ENCODE measurements around the gene SRSF8.
"Not testable (repeated sequence)": the region's sequence is repeated elsewhere in the genome, so short reads cannot be mapped to it uniquely, and the experiment has no call there.

SRSF8 gene

DNA sequence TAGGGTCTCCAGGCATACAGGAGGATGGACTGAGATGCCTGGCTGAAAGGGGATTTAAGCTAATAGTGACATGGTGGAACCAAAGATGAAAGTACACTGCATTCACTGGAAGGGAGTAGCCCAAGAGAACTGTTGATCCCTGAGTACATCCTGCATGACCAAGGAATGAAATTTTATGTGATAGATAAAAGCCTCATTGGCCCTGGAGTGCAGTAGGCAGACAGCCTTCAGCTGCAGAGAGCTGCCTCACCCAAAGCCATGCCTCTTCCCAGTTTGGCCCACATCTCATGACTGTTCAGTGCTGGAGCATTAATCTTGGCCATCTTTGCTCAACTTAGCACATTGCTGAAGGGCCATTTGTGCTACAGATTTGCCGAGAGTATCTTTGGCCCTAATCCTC is 33.7 kb upstream of the SRSF8 start:
- Histone ChIP-seq H2AFZ (ENCODE audit: low read depth) (no peak overlapping the region), H3K27ac (no peak overlapping the region), H3K9ac (no peak overlapping the region), H4K20me1 (ENCODE audit: insufficient read depth) (no peaks in the 10 kb centered on the region), H3K4me1 (ENCODE audit: low read depth, poor library complexity, severe bottlenecking) (no peaks in the 10 kb centered on the region), H3K79me2 (ENCODE audit: insufficient read depth, low read depth) (no peaks in the 10 kb centered on the region), H3K4me2 (no peak overlapping the region), H3K36me3 (ENCODE audit: insufficient read depth) (no peaks in the 10 kb centered on the region), H3K27me3 (ENCODE audit: insufficient read depth, low read depth) (no peaks in the 10 kb centered on the region), H3K4me3 (IDR thresholded peaks at IDR 0.05; ENCODE audit: insufficient read depth, low read depth, low read length) (no peak overlapping the region)
- TF ChIP-seq, protein P1, sequence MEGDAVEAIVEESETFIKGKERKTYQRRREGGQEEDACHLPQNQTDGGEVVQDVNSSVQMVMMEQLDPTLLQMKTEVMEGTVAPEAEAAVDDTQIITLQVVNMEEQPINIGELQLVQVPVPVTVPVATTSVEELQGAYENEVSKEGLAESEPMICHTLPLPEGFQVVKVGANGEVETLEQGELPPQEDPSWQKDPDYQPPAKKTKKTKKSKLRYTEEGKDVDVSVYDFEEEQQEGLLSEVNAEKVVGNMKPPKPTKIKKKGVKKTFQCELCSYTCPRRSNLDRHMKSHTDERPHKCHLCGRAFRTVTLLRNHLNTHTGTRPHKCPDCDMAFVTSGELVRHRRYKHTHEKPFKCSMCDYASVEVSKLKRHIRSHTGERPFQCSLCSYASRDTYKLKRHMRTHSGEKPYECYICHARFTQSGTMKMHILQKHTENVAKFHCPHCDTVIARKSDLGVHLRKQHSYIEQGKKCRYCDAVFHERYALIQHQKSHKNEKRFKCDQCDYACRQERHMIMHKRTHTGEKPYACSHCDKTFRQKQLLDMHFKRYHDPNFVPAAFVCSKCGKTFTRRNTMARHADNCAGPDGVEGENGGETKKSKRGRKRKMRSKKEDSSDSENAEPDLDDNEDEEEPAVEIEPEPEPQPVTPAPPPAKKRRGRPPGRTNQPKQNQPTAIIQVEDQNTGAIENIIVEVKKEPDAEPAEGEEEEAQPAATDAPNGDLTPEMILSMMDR (conservative IDR thresholded peaks at IDR 0.05; ENCODE audit: low read depth, low read length) = no peak

DNA sequence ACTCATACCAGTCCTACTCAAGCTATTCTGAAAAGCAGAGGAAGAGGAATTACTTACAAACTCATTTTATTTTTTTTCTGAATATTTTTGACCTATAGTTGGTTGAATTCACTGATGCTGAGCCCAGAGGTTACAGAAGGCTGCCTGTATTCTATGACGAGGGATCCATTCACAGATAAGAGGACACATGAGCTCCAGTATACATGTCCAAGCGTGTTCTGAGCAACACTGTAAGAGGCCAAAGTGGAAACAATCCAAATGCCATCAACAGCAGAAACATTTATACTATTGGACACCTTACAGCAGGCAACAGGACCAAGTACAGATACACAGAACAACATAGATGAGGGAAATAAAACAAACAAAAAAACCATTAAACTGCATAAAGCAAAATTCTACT is 31.4 kb upstream of the SRSF8 start:
- no peak overlapping the region for H3K4me2 ChIP-seq
- no peak overlapping the region for H3K4me3 ChIP-seq (IDR thresholded peaks at IDR 0.05; ENCODE audit: insufficient read depth, low read depth, low read length)
- TF ChIP-seq, protein P1 (conservative IDR thresholded peaks at IDR 0.05; ENCODE audit: low read depth, low read length) = no peak
- no peaks in the 10 kb centered on the region for H3K4me1 ChIP-seq (ENCODE audit: low read depth, poor library complexity, severe bottlenecking)
- no peak overlapping the region for H3K27ac ChIP-seq
- H2AFZ ChIP-seq (ENCODE audit: low read depth) = no peak overlapping the region
- H3K36me3 ChIP-seq (ENCODE audit: insufficient read depth) = no peaks in the 10 kb centered on the region
- H3K27me3 ChIP-seq (ENCODE audit: insufficient read depth, low read depth) = no peaks in the 10 kb centered on the region
- H3K9ac ChIP-seq = no peak overlapping the region
- H3K79me2 ChIP-seq (ENCODE audit: insufficient read depth, low read depth) = no peaks in the 10 kb centered on the region
- H4K20me1 ChIP-seq (ENCODE audit: insufficient read depth) = no peaks in the 10 kb centered on the region

DNA sequence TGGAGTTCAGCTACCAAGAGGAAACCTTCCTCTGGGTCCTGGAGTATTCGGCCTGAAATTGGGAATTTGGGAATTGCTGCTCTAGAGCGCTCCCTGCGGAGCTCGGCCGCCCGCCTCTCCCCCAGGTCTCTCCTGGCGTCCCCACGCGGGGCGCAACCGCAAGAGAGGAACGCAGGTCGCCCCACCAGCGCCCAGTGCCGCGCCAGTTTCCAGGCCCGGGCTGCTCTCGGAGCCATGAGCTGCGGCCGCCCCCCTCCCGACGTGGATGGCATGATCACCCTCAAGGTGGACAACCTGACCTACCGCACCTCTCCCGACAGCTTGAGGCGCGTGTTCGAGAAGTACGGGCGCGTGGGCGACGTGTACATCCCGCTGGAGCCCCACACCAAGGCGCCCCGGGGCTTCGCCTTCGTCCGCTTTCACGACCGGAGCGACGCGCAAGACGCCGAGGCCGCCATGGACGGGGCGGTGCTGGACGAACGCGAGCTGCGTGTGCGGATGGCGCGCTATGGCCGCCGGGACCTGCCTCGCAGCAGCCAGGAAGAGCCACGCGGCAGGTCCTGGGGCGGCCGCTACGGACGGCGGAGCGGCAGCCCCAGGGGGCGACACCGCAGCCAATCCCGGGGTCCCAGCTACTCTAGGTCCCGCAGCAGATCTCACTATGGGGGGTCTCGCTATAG is 29.2 kb upstream of the SRSF8 start:
- not testable (repeated sequence) for H3K79me2 ChIP-seq (ENCODE audit: insufficient read depth, low read depth); H4K20me1 ChIP-seq (ENCODE audit: insufficient read depth); H3K27me3 ChIP-seq (ENCODE audit: insufficient read depth, low read depth); H3K4me3 ChIP-seq (IDR thresholded peaks at IDR 0.05; ENCODE audit: insufficient read depth, low read depth, low read length); H2AFZ ChIP-seq (ENCODE audit: low read depth); H3K27ac ChIP-seq; H3K4me1 ChIP-seq (ENCODE audit: low read depth, poor library complexity, severe bottlenecking); H3K36me3 ChIP-seq (ENCODE audit: insufficient read depth); H3K9ac ChIP-seq; H3K4me2 ChIP-seq

DNA sequence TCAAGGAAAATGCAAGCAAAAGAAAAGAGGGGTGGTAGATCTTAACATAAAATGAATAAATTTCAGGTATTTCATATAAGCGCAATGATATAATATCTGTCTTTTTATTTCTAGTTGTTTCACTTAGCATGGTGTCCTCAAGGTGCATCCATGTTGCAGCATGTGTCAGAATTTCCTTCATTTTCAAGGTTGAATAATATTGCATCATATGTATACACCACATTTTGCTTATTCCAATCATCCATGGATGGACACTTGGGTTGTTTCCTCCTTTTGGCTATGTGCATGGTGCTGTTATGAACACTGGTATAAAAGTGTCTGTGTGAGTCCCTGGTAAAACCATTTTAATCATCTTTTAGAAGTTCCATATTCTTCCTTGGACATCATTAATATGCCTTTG is 24.5 kb upstream of the SRSF8 start:
- no peaks in the 10 kb centered on the region for H3K27me3 ChIP-seq (ENCODE audit: insufficient read depth, low read depth)
- H3K4me1 ChIP-seq (ENCODE audit: low read depth, poor library complexity, severe bottlenecking) = no peaks in the 10 kb centered on the region
- H3K36me3 ChIP-seq (ENCODE audit: insufficient read depth) = no peaks in the 10 kb centered on the region
- no peak overlapping the region for H3K4me3 ChIP-seq (IDR thresholded peaks at IDR 0.05; ENCODE audit: insufficient read depth, low read depth, low read length)
- H4K20me1 ChIP-seq (ENCODE audit: insufficient read depth) = no peaks in the 10 kb centered on the region
- no peak overlapping the region for H3K9ac ChIP-seq
- no peaks in the 10 kb centered on the region for H3K79me2 ChIP-seq (ENCODE audit: insufficient read depth, low read depth)
- no peak overlapping the region for H3K4me2 ChIP-seq
- H3K27ac ChIP-seq = no peak overlapping the region
- TF ChIP-seq, protein P1 (conservative IDR thresholded peaks at IDR 0.05; ENCODE audit: low read depth, low read length) = no peak
- H2AFZ ChIP-seq (ENCODE audit: low read depth) = no peak overlapping the region

DNA sequence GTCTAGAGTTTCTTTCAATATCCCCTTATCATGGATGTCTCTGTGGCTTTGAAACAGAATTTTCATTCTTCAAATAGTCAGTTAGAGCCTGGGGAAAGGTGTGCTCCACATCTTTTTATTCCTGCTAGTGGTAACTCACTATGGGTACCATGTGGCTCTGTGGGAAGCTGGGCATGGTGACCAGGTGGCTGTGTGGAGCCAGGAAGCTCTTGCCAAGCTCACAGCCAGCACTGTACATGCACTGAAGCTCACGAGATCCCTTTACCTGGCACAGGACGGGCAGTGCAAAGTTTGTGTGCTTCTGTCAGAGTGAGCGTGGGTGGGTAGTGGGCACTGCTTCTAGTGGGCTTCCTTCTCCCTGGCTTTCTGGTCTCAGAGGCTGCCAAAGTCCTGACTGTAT is 23.8 kb upstream of the SRSF8 start:
- no peaks in the 10 kb centered on the region for H3K27me3 ChIP-seq (ENCODE audit: insufficient read depth, low read depth)
- H3K27ac ChIP-seq = no peak overlapping the region
- H3K4me2 ChIP-seq = no peak overlapping the region
- TF ChIP-seq, protein P1 (conservative IDR thresholded peaks at IDR 0.05; ENCODE audit: low read depth, low read length) = no peak
- H3K4me3 ChIP-seq (IDR thresholded peaks at IDR 0.05; ENCODE audit: insufficient read depth, low read depth, low read length) = no peak overlapping the region
- H3K79me2 ChIP-seq (ENCODE audit: insufficient read depth, low read depth) = no peaks in the 10 kb centered on the region
- no peak overlapping the region for H3K9ac ChIP-seq
- H2AFZ ChIP-seq (ENCODE audit: low read depth) = no peak overlapping the region
- H3K36me3 ChIP-seq (ENCODE audit: insufficient read depth) = no peaks in the 10 kb centered on the region
- H4K20me1 ChIP-seq (ENCODE audit: insufficient read depth) = no peaks in the 10 kb centered on the region
- H3K4me1 ChIP-seq (ENCODE audit: low read depth, poor library complexity, severe bottlenecking) = no peaks in the 10 kb centered on the region
